Spinal cord (tissue), 10 donors: ENCODE data around the gene FAM200B. TPM values are rescaled to one million over a fixed set of nuclear protein-coding genes. Genes with fewer than 3 reads are reported as not detected.

Experiments used
- DNase-seq, 6 donors: peaks; one replicate each; pipeline versions ENCODE4 v3.0.0 to v3.0.0-alpha.2; 2013 to 2015; ENCODE audit warnings: low spot score in 6 of 6, low read depth in 4 of 6
- H3K27ac ChIP-seq: one replicate; pipeline ENCODE4 v1.5.1; 2013; ENCODE audit warnings: low read depth, low read length, control low read depth
- H3K27me3 ChIP-seq: one replicate; pipeline ENCODE4 v1.6.1; 2013; ENCODE audit warnings: low read length; ENCODE audit not compliant: control insufficient read depth, insufficient read depth
- H3K36me3 ChIP-seq: one replicate; pipeline ENCODE4 v1.6.1; 2013; ENCODE audit warnings: low read length; ENCODE audit not compliant: control insufficient read depth, insufficient read depth
- H3K4me1 ChIP-seq: one replicate; pipeline ENCODE4 v1.6.1; 2013; ENCODE audit warnings: low read length; ENCODE audit not compliant: control insufficient read depth, insufficient read depth
- H3K4me3 ChIP-seq: one replicate; pipeline ENCODE4 v1.5.1; 2013; ENCODE audit warnings: low read depth, low read length, control low read depth
- H3K9me3 ChIP-seq: one replicate; pipeline ENCODE4 v1.6.1; 2013; ENCODE audit warnings: low read length; ENCODE audit not compliant: control insufficient read depth, insufficient read depth
- WGBS: methylation state at CpG from one replicate; pipeline ENCODE4 v1.1.5; 2013; ENCODE audit warnings: missing lambda C conversion rate; ENCODE audit not compliant: insufficient coverage; 5-methylcytosine and 5-hydroxymethylcytosine counted together
- polyA plus RNA-seq, 2 donors: library from polyadenylated mRNA; unstranded; fragments of 120-200 nt; gene quantifications; one replicate each; pipeline ENCODE4 v1.2.1, GENCODE V29; 2013; ENCODE audit not compliant: insufficient read length in 2 of 2
- total RNA-seq, 2 donors: library from RNA; depleted of rRNA in 1 of 2; stranded (reverse); fragments of 120-200 nt in 1 of 2; fragments of >200 nt in 1 of 2; gene quantifications; one replicate each; pipeline versions ENCODE4 v1.2.3 to v1.2.4, GENCODE V29; 2013 to 2014
- donor health status: healthy.

FAM200B gene
- total and polyA plus RNA-seq, 4 donors, result 42.7 to 81.3 (median 64.7) TPM

DNA sequence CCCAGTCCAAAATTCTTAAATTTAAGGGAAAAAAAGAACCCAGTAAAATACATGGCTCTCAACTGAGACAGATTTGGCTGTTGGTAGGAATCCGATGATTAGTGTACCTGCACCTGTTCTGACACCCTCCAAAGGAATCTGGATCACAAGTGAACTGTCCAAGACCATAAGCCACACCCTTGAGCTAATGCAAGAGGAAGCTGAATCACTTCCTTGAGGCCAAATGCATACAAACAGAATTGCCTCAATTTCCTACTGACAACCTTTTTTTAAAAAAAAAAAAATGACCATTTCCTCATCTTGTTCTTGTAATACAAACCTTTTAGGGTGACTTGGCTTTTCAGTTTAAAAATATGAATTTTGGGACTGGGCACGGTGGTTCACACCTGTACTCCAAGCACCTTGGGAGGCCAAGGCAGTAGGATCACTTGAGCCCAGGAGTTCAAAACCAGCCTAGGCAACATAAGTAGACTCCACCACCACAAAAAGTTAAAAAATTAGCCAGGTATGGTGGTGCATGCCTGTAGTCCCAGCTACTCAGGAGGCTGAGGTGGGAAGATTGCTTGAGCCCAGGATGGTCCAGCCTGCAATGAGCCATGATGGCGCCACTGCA lies 15.8 kb upstream of the FAM200B start:
- Histone ChIP-seq H3K27me3 (no peaks in the 10 kb centered on the region), H3K27ac (no peak overlapping the region), H3K4me3 (no peak overlapping the region), H3K36me3 (no peaks in the 10 kb centered on the region), H3K9me3 (no peaks in the 10 kb centered on the region), H3K4me1 (no peaks in the 10 kb centered on the region)
- WGBS, result 93% methylated on average over 2 of the region's 3 CpGs
- no peak for DNase-seq

DNA sequence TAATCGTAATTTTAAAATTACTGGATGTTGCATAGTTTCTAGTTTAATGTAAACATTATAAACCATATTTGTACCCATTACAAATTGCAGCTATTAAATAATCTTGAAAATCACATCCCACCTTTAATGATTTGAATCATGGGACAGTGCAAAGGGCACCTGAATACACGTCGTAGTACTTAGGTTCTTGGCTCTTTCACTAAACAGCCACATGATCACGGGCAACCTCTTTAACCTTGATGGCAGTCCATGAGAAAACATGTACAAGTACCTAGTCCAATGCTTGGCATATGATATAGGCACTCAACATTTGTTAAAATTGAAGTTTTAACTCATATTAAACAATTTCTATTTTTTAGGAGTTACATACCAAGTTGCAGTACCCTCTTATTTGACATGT lies 14.6 kb upstream of the FAM200B start:
- Histone ChIP-seq H3K4me3 (no peak overlapping the region), H3K27me3 (no peaks in the 10 kb centered on the region), H3K36me3 (no peaks in the 10 kb centered on the region), H3K4me1 (no peaks in the 10 kb centered on the region), H3K27ac (no peak overlapping the region), H3K9me3 (no peaks in the 10 kb centered on the region)
- DNase-seq, result no peak
- 85% methylated on average over 2 of the region's 4 CpGs for WGBS

DNA sequence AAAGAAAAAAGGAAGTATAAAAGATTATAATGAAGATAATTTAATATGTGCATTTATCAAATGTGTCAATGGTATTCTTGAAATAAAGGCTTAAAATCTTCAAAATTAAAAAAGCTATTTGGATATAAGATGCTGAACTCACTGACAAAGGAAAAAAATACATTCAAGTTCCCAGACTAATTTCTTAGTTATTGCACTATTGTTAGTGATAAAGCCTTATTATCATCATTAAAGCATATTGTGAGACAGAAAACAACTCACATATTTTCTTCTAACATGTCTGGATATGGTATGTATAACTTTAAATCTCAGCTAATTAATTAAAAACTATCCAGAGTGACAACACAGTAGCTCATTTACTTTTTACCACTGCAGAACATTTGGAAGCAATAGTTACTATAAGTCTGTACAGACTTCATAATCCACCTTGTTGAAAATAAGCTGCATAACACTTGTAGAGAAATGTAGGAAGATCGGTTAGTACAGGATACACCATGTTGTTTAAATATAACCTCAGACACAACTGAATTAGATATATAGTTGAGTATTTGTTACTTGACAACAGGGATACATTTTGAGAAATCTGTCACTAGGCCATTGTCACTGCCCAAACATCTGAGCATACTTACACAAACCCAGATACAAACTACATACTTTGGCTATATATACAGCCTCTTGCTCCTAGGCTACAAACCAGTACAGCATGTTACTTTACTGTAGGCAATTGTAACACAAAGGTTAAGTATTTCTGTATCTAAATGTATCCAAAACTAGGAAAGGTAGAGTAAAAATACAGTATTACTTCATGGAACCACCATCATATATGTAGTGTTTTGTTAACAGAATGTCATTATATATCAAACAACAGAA lies 12.8 kb upstream of the FAM200B start:
- no CpG with 5 or more reads among the region's 1 CpG for WGBS
- H3K27me3 ChIP-seq, result no peaks in the 10 kb centered on the region
- H3K4me3 ChIP-seq, result no peak overlapping the region
- H3K4me1 ChIP-seq, result no peaks in the 10 kb centered on the region
- no peak overlapping the region for H3K27ac ChIP-seq
- H3K36me3 ChIP-seq, result no peaks in the 10 kb centered on the region
- H3K9me3 ChIP-seq, result no peaks in the 10 kb centered on the region
- DNase-seq, result no peak

DNA sequence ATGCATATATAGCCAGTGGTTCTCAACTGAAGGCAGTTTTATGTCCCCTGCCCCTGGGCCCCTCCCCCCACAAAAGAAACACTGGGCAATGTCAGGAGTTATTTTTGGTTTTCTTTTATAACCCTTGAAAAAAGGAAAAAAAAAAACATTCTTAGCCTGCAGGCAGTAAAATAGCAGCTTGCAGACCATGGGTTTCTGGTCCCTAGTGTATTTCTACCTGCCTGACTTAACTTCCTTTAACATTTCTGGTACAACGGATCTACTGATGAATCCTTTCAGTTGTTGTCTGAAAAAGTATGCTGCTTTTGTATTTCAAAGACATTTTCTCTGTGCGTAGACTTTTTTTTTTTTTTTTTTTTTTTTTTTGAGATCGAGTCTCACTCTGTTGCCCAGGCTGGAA lies 11.1 kb upstream of the FAM200B start:
- Histone ChIP-seq H3K4me3 (no peak overlapping the region), H3K27ac (no peak overlapping the region), H3K36me3 (no peaks in the 10 kb centered on the region), H3K4me1 (no peaks in the 10 kb centered on the region), H3K9me3 (no peaks in the 10 kb centered on the region), H3K27me3 (no peaks in the 10 kb centered on the region)
- WGBS, result no CpG with 5 or more reads among the region's 3 CpGs
- DNase-seq, result no peak

DNA sequence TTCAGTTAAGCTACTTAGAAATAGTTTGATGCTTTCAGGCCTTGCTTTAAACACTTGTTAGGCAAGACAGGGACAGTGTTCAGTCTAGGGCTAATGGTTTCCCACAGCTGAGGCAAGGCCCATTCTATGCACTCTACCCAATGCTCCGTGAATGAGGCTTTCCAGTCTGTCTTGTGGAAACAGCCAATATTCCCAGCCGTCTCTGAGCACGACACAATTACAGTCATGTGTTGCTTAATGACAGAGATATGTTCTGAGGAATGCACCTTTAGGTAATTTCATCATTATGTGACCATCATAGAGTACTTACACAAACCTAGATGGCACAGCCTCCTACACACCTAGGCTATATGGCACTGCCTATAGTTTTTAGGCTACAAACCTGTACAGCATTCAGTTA lies 9.5 kb upstream of the FAM200B start:
- Histone ChIP-seq H3K36me3 (no peaks in the 10 kb centered on the region), H3K4me3 (no peak overlapping the region), H3K27ac (no peak overlapping the region), H3K9me3 (no peaks in the 10 kb centered on the region), H3K27me3 (no peaks in the 10 kb centered on the region), H3K4me1 (no peaks in the 10 kb centered on the region)
- 100% methylated on average over 1 of the region's 3 CpGs for WGBS
- DNase-seq, result no peak

DNA sequence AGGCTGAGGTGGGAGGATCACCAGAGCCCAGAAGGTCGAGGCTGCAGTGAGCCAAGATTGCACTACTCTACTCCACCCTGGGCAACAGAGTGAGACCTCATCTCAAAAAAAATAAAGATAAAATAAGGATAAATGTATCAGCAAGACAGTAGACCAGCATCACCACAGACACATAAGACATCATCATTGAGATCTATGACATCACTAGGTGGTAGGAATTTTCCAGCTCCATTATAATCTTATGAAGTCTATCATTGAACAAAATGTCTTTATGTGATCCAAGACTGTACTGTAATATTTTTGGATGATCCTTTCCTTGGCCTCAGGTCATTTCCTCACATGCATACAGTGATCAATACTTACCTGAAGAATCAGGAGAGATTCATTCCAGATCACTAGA lies 8.3 kb upstream of the FAM200B start:
- Histone ChIP-seq H3K9me3 (no peaks in the 10 kb centered on the region), H3K36me3 (no peaks in the 10 kb centered on the region), H3K4me1 (no peaks in the 10 kb centered on the region), H3K27ac (no peak overlapping the region), H3K27me3 (no peaks in the 10 kb centered on the region), H3K4me3 (no peak overlapping the region)
- no peak for DNase-seq
- no CpG with 5 or more reads among the region's 1 CpG for WGBS

GRCh38 chr4:15674046-15674445 lies 7.6 kb upstream of the FAM200B start:
- Histone ChIP-seq H3K36me3 (no peaks in the 10 kb centered on the region), H3K4me1 (no peaks in the 10 kb centered on the region), H3K27me3 (no peaks in the 10 kb centered on the region), H3K27ac (no peak overlapping the region), H3K4me3 (no peak overlapping the region), H3K9me3 (no peaks in the 10 kb centered on the region)
- no CpG with 5 or more reads among the region's 2 CpGs for WGBS
- no peak for DNase-seq

GRCh38 chr4:15674926-15675325 lies 6.7 kb upstream of the FAM200B start:
- Histone ChIP-seq H3K4me3 (no peak overlapping the region), H3K9me3 (no peaks in the 10 kb centered on the region), H3K27ac (no peak overlapping the region), H3K36me3 (no peaks in the 10 kb centered on the region), H3K4me1 (no peaks in the 10 kb centered on the region), H3K27me3 (no peaks in the 10 kb centered on the region)
- WGBS, result no CpG with 5 or more reads among the region's 4 CpGs
- DNase-seq, result no peak

- Histone ChIP-seq H3K36me3 (no peaks in the 10 kb centered on the region), H3K9me3 (no peaks in the 10 kb centered on the region), H3K4me3 (no peak overlapping the region), H3K4me1 (no peaks in the 10 kb centered on the region), H3K27ac (no peak overlapping the region), H3K27me3 (no peaks in the 10 kb centered on the region)
- WGBS, result 93% methylated on average over 1 of the region's 3 CpGs
- DNase-seq, result no peak
These were observed 6.3 kb upstream of the FAM200B start for GRCh38 chr4:15675356-15675755.

DNA sequence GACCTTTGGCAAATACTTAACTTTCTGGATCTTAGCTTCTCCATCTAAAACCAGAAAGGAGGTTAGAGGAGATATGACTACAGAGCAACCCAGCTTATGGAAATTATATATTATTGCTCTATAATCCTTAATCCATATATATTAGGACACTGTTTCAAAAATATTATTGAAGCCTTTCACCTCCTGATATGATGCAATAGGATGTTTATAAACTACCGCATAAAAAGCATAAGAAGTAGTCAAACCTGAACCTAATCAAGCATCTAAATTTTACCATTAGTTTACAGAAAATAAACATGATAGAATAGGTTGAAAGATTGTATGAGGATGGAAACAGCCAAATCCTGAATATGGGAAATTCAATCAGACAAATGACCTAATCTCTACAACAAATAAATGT lies 5.6 kb upstream of the FAM200B start:
- Histone ChIP-seq H3K4me3 (no peak overlapping the region), H3K27me3 (no peaks in the 10 kb centered on the region), H3K4me1 (peaks cover under 1% of the 10 kb centered on the region), H3K9me3 (no peaks in the 10 kb centered on the region), H3K36me3 (no peaks in the 10 kb centered on the region), H3K27ac (no peak overlapping the region)
- no CpG with 5 or more reads among the region's 1 CpG for WGBS
- DNase-seq, result no peak
